ENCODE data around the gene UNC5A. TPM values are rescaled to one million over a fixed set of nuclear protein-coding genes. Genes with fewer than 3 reads are reported as not detected.

UNC5A gene
- total RNA-seq, 1 experiment from 2014 or later: 3.1 TPM

DNA sequence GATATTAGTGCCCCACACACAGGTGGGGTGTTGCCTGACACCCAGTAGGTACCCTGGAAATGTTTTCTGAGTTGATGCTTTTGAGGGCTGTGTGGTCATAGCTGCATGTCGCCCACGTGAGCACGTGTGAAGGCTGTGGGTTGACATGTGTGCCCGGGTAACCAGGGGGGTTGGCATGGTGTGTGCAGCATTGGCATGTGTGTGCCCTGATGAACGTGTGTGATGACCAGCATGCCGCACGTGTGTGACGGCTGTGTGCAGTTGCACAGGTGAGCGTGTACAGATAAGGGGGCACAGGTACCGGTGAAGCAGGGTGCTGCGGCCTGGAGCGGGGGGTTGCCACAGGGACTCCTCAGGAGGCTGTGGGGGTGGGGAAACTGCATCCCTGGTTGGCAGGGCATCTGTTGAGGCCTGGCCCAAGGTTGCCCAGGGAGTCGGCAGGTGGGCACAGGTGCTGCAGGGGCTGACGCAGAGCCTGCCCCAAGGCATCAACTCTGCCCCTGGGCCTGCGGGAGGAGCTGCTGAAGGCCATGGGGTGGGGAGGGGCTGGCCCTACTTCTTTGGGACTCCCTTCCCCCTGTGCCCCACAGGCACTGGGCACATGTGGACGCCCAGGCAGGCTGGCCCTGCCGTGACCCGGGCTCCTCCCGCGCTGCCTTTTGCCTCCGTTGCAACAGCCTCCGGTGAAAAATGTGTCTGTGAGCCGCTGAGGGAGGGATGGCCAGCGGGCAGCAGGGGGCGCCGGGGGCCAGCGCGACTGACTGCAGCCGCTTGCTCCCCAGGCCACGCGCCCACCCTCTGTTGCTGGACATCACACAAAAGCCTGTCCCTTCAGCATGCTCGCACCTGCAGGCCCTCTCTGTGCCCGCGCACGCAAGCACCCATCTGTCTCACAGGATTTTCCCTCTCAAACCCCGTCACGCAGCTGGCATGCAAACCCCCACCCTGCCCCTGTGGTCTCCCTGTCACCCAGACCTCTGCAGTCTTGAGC is 2.2 kb downstream of the UNC5A start:
- peak in 1 of 2 experiments; percentile 75 for DNase-seq
- Histone ChIP-seq H3K27me3 (ENCODE audit: insufficient read depth, low read depth) (peaks cover 4% of the 10 kb centered on the region), H4K20me1 (ENCODE audit: insufficient read depth) (no peaks in the 10 kb centered on the region; the same call in 1 of the 2 replicates), H3K27ac (no peak overlapping the region), H3K79me2 (ENCODE audit: low read depth) (0 out of 2 replicates have a peak, but pooled peaks cover 5% of the 10 kb centered on the region), H3F3A (ENCODE audit: insufficient read depth, low read depth) (no peaks in the 10 kb centered on the region; the same call in 1 of the 2 replicates), H3K36me3 (ENCODE audit: low read depth) (no peaks in the 10 kb centered on the region), H2AFZ (no peak overlapping the region), H3K4me3 (no peak overlapping the region), H3K9me3 (ENCODE audit: insufficient read depth, low read depth) (no peaks in the 10 kb centered on the region), H3K4me1 (replicated peaks; ENCODE audit: insufficient read depth) (peaks cover 13% of the 10 kb centered on the region), H3K4me2 (peak overlapping the region; percentile 34), H3K9me2 (ENCODE audit: insufficient read depth) (no peaks in the 10 kb centered on the region)
- intact Hi-C loops (cut with micrococcal nuclease; ENCODE audit: unreplicated experiment): loop anchor here (2.0 kb wide), 2 partner anchors 146 to 152 kb away; no protein-coding TSS in a partner anchor
- TF ChIP-seq, protein P1, sequence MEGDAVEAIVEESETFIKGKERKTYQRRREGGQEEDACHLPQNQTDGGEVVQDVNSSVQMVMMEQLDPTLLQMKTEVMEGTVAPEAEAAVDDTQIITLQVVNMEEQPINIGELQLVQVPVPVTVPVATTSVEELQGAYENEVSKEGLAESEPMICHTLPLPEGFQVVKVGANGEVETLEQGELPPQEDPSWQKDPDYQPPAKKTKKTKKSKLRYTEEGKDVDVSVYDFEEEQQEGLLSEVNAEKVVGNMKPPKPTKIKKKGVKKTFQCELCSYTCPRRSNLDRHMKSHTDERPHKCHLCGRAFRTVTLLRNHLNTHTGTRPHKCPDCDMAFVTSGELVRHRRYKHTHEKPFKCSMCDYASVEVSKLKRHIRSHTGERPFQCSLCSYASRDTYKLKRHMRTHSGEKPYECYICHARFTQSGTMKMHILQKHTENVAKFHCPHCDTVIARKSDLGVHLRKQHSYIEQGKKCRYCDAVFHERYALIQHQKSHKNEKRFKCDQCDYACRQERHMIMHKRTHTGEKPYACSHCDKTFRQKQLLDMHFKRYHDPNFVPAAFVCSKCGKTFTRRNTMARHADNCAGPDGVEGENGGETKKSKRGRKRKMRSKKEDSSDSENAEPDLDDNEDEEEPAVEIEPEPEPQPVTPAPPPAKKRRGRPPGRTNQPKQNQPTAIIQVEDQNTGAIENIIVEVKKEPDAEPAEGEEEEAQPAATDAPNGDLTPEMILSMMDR (conservative IDR thresholded peaks at IDR 0.05): peak; percentile 76
- no peak for TF ChIP-seq EZH2 (IDR thresholded peaks at IDR 0.05; ENCODE audit: low read depth)
- no TSS peak for BruUV-seq (replicated peaks)
- ChIA-PET POLR2A (ENCODE audit: unreplicated experiment) (interaction anchor here (0.6 kb wide), 1 partner anchor 126 kb away, joined by 4 read pairs; no protein-coding TSS in a partner anchor), CTCF (interaction anchor here (0.5 to 0.6 kb wide), 2 partner anchors 402 to 1279 kb away, joined by 3 read pairs; no protein-coding TSS in a partner anchor)

- no peaks in the 10 kb centered on the region for H3K27me3 ChIP-seq (ENCODE audit: insufficient read depth, low read depth)
- BruUV-seq (replicated peaks): no TSS peak
- CTCF ChIA-PET: no interaction called here
Measured at GRCh38 chr5:176813587-176814312, 3.4 kb downstream of the UNC5A start.

More at GRCh38 chr5:176813587-176814312, 3.4 kb downstream of the UNC5A start:
- Histone ChIP-seq H3K9me3 (ENCODE audit: insufficient read depth, low read depth) (no peaks in the 10 kb centered on the region), H2AFZ (no peak overlapping the region), H4K20me1 (ENCODE audit: insufficient read depth) (no peaks in the 10 kb centered on the region; the same call in 1 of the 2 replicates), H3K27ac (no peak overlapping the region), H3K9me2 (ENCODE audit: insufficient read depth) (no peaks in the 10 kb centered on the region), H3K79me2 (ENCODE audit: low read depth) (0 out of 2 replicates have a peak, but pooled peaks cover 5% of the 10 kb centered on the region), H3K4me1 (replicated peaks; ENCODE audit: insufficient read depth) (peaks cover 19% of the 10 kb centered on the region), H3K36me3 (ENCODE audit: low read depth) (no peaks in the 10 kb centered on the region), H3K4me3 (no peak overlapping the region), H3F3A (ENCODE audit: insufficient read depth, low read depth) (no peaks in the 10 kb centered on the region; the same call in 1 of the 2 replicates), H3K4me2 (no peak overlapping the region)
- POLR2A ChIA-PET (ENCODE audit: unreplicated experiment): no interaction called here
- no peak for DNase-seq
- intact Hi-C loops (cut with micrococcal nuclease; ENCODE audit: unreplicated experiment): loop anchor here (2.0 kb wide), 2 partner anchors 145 to 153 kb away; no protein-coding TSS in a partner anchor
- TF ChIP-seq EZH2 (IDR thresholded peaks at IDR 0.05; ENCODE audit: low read depth): no peak
- TF ChIP-seq, protein P1 (conservative IDR thresholded peaks at IDR 0.05): no peak

All from PC-9 (cell line).